MM.1S (cell line): ENCODE measurements around the gene CHAF1B.

Source experiments
- DNase-seq: peaks from one replicate; pipeline ENCODE4 v3.0.0-alpha.2; 2015
- H2AFZ ChIP-seq: fragments of 300-600 bp; sonication (generic); 2 replicates; pipeline ENCODE4 v1.6.0; 2016; ENCODE audit warnings: antibody characterized with exemption, low read length
- H3F3A ChIP-seq: fragments of 300-600 bp; sonication (generic); 2 replicates; pipeline ENCODE4 v1.6.1; 2016; ENCODE audit warnings: mild to moderate bottlenecking, antibody characterized with exemption, low read length, moderate library complexity, mixed read lengths; ENCODE audit not compliant: insufficient read depth
- H3K27ac ChIP-seq: fragments of 300-600 bp; sonication (generic); 2 replicates; pipeline ENCODE4 v1.5.1; 2016; ENCODE audit warnings: mild to moderate bottlenecking, low read length
- H3K27me3 ChIP-seq: fragments of 300-600 bp; sonication (generic); replicated peaks from 2 replicates; pipeline ENCODE4 v1.6.0; 2016; ENCODE audit warnings: low read length; ENCODE audit not compliant: insufficient read depth
- H3K36me3 ChIP-seq: fragments of 300-600 bp; sonication (generic); replicated peaks from 2 replicates; pipeline ENCODE4 v1.6.1; 2016; ENCODE audit warnings: mild to moderate bottlenecking, low read length, mixed read lengths; ENCODE audit not compliant: insufficient read depth
- H3K4me1 ChIP-seq: fragments of 300-600 bp; sonication (generic); 2 replicates; pipeline ENCODE4 v1.6.1; 2016; ENCODE audit warnings: low read length, mixed read lengths
- H3K4me2 ChIP-seq: fragments of 300-600 bp; sonication (generic); 2 replicates; pipeline ENCODE4 v1.6.0; 2016; ENCODE audit warnings: low read depth, low read length
- H3K4me3 ChIP-seq: fragments of 300-600 bp; sonication (generic); 2 replicates; pipeline ENCODE4 v1.5.1; 2016; ENCODE audit warnings: low read length, mixed read lengths
- H3K79me2 ChIP-seq: fragments of 300-600 bp; sonication (generic); 2 replicates; pipeline ENCODE4 v1.6.1; 2016; ENCODE audit warnings: mixed run types, low read length, mixed read lengths
- H3K9ac ChIP-seq: fragments of 300-600 bp; sonication (generic); 2 replicates; pipeline ENCODE4 v1.6.1; 2016; ENCODE audit warnings: low read length, mixed read lengths
- H3K9me2 ChIP-seq: fragments of 300-600 bp; sonication (generic); replicated peaks from 2 replicates; pipeline ENCODE4 v1.6.1; 2016; ENCODE audit warnings: mild to moderate bottlenecking, low read length, mixed read lengths; ENCODE audit not compliant: insufficient read depth
- H3K9me3 ChIP-seq: fragments of 300-600 bp; sonication (generic); replicated peaks from 2 replicates; pipeline ENCODE4 v1.6.1; 2016; ENCODE audit warnings: mild to moderate bottlenecking, low read length, mixed read lengths; ENCODE audit not compliant: insufficient read depth
- H4K20me1 ChIP-seq: fragments of 300-600 bp; sonication (generic); 2 replicates; pipeline ENCODE4 v1.6.1; 2016; ENCODE audit warnings: mild to moderate bottlenecking, low read length, moderate library complexity, mixed read lengths; ENCODE audit not compliant: insufficient read depth
- EZH2 ChIP-seq: fragments of 300-600 bp; sonication (generic); optimal IDR thresholded peaks from 2 replicates; pipeline ENCODE3; 2017; ENCODE audit warnings: low read depth, mild to moderate bottlenecking, antibody characterized with exemption, low read length, mixed read lengths
- EZH2phosphoT487 ChIP-seq: fragments of 300-600 bp; sonication (generic); IDR thresholded peaks from 2 replicates; pipeline ENCODE4 v1.6.1; 2018; ENCODE audit warnings: antibody characterized with exemption, low read length
- TF ChIP-seq, protein P1 (sequence below): fragments of 300-600 bp; sonication (generic); IDR thresholded peaks from 2 replicates; pipeline ENCODE4 v1.5.1; 2016; ENCODE audit warnings: antibody characterized with exemption, low read length, mixed read lengths

The CHAF1B gene

DNA sequence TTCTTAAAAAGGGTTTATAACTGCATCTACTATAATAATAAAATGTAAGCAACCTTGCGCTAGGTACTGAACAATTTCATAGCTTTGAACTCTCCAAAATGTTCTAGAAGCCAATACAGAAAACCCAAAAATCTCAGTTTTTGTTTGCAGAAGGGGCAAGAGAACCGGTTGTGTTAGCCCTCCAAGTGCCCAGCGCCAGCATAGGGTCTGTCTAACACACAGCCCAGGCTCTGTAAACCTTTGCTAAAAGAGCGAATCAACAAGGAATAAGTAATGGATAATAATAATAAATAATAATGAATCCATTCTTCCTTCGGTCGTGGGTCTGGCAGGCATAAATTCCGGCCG is 333 bp upstream of the CHAF1B start:
- Histone ChIP-seq H3K9me2 (no peaks in the 10 kb centered on the region), H3K4me2 (peak overlapping the region; percentile 70; the same call in 1 of the 2 replicates), H3K4me3 (peak overlapping the region; percentile 76; the same call in 1 of the 2 replicates), H3K9ac (no peak overlapping the region), H3F3A (no peaks in the 10 kb centered on the region), H4K20me1 (no peaks in the 10 kb centered on the region), H3K9me3 (no peaks in the 10 kb centered on the region), H2AFZ (peak overlapping the region; percentile 80; the same call in 1 of the 2 replicates), H3K4me1 (peaks cover 5% of the 10 kb centered on the region; the same call in 1 of the 2 replicates), H3K27ac (no peak overlapping the region), H3K36me3 (no peaks in the 10 kb centered on the region), H3K79me2 (peaks cover 19% of the 10 kb centered on the region), H3K27me3 (no peaks in the 10 kb centered on the region)
- TF ChIP-seq EZH2 = no peak
- TF ChIP-seq, protein P1, sequence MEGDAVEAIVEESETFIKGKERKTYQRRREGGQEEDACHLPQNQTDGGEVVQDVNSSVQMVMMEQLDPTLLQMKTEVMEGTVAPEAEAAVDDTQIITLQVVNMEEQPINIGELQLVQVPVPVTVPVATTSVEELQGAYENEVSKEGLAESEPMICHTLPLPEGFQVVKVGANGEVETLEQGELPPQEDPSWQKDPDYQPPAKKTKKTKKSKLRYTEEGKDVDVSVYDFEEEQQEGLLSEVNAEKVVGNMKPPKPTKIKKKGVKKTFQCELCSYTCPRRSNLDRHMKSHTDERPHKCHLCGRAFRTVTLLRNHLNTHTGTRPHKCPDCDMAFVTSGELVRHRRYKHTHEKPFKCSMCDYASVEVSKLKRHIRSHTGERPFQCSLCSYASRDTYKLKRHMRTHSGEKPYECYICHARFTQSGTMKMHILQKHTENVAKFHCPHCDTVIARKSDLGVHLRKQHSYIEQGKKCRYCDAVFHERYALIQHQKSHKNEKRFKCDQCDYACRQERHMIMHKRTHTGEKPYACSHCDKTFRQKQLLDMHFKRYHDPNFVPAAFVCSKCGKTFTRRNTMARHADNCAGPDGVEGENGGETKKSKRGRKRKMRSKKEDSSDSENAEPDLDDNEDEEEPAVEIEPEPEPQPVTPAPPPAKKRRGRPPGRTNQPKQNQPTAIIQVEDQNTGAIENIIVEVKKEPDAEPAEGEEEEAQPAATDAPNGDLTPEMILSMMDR = no peak
- no peak for TF ChIP-seq EZH2phosphoT487
- DNase-seq = no peak

DNA sequence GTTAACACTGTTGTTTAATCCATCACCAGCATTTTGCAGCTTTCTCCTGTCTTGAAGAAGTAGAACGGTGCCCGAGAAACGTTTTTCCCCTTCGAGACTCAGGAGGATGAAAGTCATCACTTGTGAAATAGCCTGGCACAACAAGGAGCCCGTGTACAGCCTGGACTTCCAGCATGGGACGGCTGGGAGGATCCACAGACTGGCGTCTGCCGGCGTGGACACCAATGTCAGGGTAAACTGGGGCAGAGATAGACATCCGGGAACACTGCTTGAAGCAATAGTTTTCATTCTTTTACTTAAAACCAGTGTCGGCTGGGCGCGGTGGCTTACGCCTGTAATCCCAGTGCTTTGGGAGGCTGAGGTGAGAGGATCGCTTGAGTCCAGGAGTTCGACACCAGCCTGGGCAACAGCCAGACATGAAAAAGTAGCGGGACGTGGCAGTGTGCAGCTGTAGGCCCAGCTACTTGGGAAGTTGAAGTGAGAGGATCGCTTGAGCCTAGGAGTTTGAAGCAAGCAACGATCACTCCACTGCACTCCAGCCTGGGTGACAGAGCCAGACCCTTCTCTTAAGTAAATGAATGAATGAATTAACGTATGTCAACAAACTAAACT is 945 bp downstream of the CHAF1B start:
- no peaks in the 10 kb centered on the region for H3F3A ChIP-seq
- H3K9me3 ChIP-seq = no peaks in the 10 kb centered on the region
- TF ChIP-seq EZH2phosphoT487 = no peak
- no peak for TF ChIP-seq EZH2
- TF ChIP-seq, protein P1 = no peak
- H3K36me3 ChIP-seq = no peaks in the 10 kb centered on the region
- H2AFZ ChIP-seq = peak overlapping the region; percentile 80
- peak overlapping the region; percentile 25; the same call in 1 of the 2 replicates for H3K27ac ChIP-seq
- peak overlapping the region; percentile 70 for H3K4me2 ChIP-seq
- peak overlapping the region; percentile 76 for H3K4me3 ChIP-seq
- H3K79me2 ChIP-seq = peaks cover 19% of the 10 kb centered on the region
- H3K4me1 ChIP-seq = peaks cover 5% of the 10 kb centered on the region; the same call in 1 of the 2 replicates
- H4K20me1 ChIP-seq = no peaks in the 10 kb centered on the region
- H3K9me2 ChIP-seq = no peaks in the 10 kb centered on the region
- H3K9ac ChIP-seq = peak overlapping the region; percentile 90
- no peak for DNase-seq
- H3K27me3 ChIP-seq = no peaks in the 10 kb centered on the region

DNA sequence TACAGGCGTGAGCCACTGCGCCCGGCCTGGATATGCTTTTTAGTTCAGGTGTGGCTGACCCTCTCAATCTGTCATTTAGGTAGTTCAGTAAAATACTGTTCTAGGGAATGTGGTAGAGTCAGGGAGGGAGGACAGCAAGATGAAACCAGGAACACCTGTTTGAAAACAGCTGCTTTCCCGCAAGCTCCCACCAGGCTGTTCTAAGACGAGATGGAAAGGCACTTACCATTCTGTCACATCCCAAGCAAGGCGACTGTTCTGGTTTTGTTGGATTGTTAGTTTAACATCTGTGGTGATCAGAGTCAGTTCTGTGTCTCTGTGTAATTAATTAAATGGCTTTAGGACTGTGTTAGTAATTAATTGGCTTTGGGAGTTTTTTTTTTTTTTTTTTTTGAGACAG is 2.9 kb downstream of the CHAF1B start:
- H3K27me3 ChIP-seq = no peaks in the 10 kb centered on the region
- H3K27ac ChIP-seq = no peak overlapping the region
- H4K20me1 ChIP-seq = no peaks in the 10 kb centered on the region
- H3K9me3 ChIP-seq = no peaks in the 10 kb centered on the region
- no peak overlapping the region for H3K4me2 ChIP-seq
- no peaks in the 10 kb centered on the region for H3K36me3 ChIP-seq
- peaks cover 19% of the 10 kb centered on the region for H3K79me2 ChIP-seq
- H3F3A ChIP-seq = no peaks in the 10 kb centered on the region
- H3K9me2 ChIP-seq = no peaks in the 10 kb centered on the region
- H2AFZ ChIP-seq = no peak overlapping the region
- H3K4me3 ChIP-seq = no peak overlapping the region
- DNase-seq = no peak
- H3K9ac ChIP-seq = no peak overlapping the region
- TF ChIP-seq, protein P1 = no peak
- TF ChIP-seq EZH2 (no peak), EZH2phosphoT487 (no peak)
- peaks cover 5% of the 10 kb centered on the region; the same call in 1 of the 2 replicates for H3K4me1 ChIP-seq
